ENCODE data around the gene LRRC4.

The LRRC4 gene

GRCh38 chr7:128030263-128030653, 979 bp downstream of the LRRC4 start:
- no peak for DNase-seq

GRCh38 chr7:128029405-128029995, 1.7 kb downstream of the LRRC4 start:
- DNase-seq: no peak

DNA sequence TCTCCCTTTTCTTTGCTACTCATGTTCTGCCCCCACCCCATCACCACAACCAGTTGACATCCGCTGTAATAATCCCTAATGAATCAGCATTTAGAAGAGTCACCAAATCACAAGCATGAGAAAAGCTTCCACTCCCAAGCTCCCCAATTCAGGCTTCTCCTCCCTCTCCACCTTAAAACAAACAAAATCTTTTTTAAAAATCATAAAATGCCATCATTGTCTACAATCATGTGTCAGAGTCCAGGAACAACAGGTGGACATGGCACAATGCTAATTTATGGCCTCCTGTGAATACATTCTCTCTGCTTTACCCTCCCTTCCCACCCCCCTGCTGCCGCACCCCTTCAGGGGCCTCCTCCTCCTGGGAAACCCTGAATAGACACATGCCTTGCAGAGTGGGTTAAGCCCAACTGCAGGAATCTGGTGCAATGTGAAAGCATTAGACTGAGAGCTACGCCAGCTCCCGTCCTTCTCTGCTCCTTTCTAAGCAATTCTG, 3.7 kb downstream of the LRRC4 start:
- no peak for DNase-seq

DNA sequence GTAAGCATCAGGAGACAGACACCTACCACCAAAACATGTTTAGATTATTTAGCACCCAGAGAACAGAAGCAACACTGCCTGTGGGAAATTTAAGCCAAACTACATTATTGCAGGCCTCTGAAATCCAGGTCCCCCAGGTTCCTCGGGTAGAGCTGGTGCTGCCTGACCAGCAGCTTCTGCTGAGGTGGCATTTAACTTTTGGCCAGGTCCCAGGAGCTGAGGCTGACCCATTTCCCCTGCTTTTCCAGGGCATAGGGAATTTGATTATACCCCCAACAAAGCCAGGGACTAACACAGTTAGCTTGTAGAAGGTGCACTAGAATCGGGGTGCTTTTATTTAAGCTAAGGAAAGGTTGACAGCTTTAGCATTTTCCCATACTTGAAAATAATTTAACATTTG, 4.7 kb downstream of the LRRC4 start:
- DNase-seq: no peak

DNA sequence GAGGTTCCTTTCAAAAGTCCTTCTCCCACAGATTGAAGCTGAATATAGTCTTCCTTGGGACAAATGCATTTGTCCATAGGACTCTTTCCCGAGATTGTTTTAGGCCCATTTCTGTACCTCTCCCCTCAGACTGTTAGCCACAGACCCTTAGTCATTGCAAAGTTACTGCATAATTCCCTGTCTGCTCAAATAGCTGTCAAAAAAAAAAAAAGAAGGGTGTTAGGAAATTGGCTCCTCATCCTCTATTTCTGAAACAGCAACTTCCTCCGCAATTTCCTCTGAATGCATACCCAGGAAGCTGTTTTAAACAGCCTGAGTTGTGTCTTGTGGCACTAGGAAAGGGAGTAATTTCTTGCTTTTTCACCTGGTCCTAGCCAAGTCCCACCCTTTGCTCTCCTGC, 5.4 kb downstream of the LRRC4 start:
- DNase-seq: no peak

- no peak for DNase-seq
Measured at GRCh38 chr7:128025380-128025779, 5.9 kb downstream of the LRRC4 start.

GRCh38 chr7:128024151-128024550, 7.1 kb downstream of the LRRC4 start:
- no peak for DNase-seq

GRCh38 chr7:128022631-128023532, 8.4 kb downstream of the LRRC4 start:
- DNase-seq: no peak

GRCh38 chr7:128021366-128021765, 9.9 kb downstream of the LRRC4 start:
- no peak for DNase-seq

DNA sequence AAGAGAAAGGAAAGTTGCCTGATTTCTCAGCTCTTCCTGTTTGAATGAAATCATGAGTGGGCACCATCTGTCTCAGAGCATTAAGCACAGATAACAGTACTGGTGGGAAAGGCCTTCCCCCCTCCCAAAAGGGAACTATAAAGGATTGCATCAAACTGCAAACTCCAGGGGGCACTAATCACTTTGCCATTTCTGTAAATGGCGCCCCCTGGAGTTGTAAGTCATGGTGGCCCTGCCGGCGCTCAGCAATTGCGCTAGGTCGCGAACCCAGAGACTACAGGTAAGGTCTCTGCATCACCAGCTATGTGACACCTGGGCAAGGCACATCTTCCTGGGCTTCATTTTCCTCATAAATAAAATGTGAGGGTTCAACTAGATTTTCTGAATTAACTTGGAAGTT, 11.1 kb downstream of the LRRC4 start:
- DNase-seq: peak; percentile 23

DNA sequence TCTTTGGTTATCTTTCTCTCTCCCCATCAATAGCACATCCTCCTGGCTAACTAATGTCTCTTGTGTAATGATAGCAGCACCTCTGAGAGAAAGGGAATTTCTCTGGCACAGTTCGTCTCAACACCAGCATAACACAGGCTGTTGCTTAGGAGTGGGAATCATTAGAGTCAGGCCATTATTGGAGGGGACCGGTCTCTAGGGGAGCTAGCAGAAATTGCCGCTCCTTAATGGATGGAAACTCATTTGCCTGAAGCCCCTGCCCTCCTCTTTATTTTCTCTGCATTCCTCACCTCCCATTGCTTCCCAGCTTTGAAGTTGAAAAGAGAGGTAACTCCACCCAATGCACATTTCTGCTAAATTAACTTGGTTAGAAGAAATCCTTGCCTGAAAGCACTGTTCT, 11.9 kb downstream of the LRRC4 start:
- no peak for DNase-seq

- no peak for DNase-seq
Measured at GRCh38 chr7:128017862-128018845, 13.1 kb downstream of the LRRC4 start.

- no peak for DNase-seq
Measured at GRCh38 chr7:128017460-128017859, 13.8 kb downstream of the LRRC4 start.

DNA sequence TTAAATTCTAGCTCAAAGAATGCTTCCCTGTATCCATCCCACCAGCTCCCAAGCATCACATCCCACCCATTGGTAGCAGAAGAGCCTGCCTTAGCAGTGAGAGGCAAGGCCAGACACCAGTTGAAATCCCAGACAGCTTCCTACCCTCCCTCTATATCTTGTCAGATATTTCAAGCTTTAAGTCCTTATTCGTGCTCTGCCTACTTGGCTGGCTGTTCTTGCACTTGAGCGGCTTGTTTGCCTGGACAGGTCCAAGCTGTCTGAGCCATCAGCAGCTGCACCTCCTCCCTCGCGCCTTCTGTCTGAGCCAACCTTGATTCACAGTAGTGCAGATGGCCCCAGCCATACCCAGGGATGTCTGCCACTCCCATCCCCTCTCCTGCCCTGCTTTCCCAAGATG, 16.4 kb downstream of the LRRC4 start:
- DNase-seq: no peak

DNA sequence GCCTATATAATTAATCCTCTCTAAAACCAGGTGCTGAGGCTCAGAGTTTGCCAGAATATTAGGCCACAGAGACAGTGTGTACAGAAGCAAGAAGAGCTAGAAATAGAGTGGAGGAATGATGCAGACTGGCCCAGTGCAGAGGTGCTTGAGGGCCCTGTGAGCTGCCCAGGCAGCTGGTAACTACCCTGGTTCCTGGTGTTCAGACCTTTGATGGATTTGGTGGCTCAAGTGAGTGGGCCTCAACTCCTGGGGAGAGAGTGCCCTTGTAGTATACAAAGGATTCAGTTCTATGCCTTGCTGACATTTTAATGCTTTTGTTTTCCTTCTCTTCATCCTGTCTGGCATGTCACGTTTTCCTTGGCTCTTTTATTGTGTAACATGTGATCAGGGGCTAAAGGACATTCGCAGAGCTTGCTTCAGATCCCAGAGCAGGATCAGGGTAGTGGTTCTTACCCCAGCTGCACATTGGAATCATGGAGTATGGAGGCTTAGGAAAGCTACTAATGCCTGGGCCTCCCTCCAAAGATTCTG, 20.0 kb downstream of the LRRC4 start:
- no peak for DNase-seq

- DNase-seq: no peak
Measured at GRCh38 chr7:128010391-128011127, 20.7 kb downstream of the LRRC4 start.

DNA sequence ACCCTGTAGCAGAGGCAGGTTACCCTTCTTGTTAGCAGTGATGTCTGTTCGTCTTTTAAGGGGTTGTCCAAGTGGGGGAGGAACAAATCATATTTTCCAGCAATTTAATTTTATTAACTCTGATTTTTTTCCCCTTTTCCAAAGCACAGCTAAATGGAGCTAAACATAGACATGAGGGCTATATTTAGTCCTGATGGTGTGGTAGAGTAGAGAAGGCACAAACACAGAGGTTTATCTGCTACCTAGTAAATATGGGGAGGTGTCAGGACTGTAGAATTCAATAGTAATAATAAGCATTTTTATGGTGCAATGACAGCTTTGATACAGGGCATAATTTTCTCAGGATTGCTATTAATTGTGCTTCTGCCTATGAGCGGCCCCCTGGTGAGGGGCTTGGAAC, 22.5 kb downstream of the LRRC4 start:
- DNase-seq: no peak

DNA sequence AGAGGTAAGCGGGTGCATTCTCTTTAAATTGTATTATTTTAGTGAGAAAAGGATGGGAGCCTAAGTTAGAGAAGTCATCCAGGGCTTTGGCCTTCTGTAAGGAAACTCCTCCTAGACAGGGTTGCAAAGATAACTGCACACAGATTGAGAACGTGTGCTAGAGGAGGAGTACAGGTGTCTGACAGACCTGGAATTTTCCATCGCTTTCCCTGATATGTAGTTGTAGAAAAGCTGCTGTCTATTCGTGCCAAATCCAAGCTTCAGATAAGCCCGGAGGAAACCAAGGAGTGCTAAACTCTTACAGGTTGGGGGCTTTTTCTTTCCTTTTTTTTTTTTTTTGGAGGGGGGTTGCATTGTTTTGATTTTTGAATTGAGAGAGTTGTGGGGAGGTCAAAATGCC, 23.1 kb downstream of the LRRC4 start:
- DNase-seq: no peak

DNA sequence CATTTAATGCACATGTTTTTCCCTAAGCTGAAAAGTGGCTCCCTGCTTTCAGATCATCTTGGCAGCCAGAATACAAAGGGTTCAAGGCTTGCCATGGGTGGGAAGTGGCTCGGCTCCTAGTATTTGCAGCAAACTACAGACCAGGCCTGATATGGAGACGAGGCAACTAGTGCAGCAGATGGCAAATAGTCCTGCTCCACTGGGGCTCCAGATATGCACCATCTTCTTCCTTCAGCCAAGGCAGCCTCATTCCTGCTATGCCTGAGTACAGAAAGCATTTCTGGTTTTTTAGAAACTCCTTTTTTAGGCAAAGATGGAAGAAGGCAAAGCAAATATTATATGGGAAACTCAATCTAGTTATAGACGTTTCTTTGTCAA, 23.9 kb downstream of the LRRC4 start:
- DNase-seq: no peak

- no peak for DNase-seq
Measured at GRCh38 chr7:128006550-128007302, 24.5 kb downstream of the LRRC4 start.

DNA sequence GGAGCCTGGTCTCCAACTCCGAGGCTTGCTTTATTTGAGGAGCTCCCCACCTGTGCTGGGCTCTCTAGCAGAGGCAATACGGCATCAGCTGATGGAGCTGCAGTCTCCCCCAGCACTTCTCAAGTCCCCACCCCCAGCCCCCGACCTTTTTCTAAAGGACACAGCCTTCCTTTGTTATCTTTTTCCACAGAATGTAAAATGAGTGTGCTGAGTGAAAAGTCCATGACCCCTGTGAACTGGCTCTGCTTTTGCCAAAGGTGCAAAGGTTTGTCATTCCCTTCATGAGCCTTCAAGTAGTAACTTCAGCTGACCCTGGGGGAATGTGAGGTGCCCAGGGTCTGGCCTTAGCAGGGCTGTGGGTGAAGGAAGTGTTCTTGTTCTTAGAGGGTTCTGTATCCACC, 25.5 kb downstream of the LRRC4 start:
- no peak for DNase-seq

All from CD4-positive, alpha-beta T cell treated with Interleukin-17A for 4 hours (primary cell).